Esophagus (tissue), 2 donors: ENCODE results near the gene CCBE1. TPM values are rescaled to one million over a fixed set of nuclear protein-coding genes. Genes with fewer than 3 reads are reported as not detected.

ENCODE experiments used
- H3K27ac ChIP-seq, 2 donors: one replicate each; pipeline ENCODE4 v1.5.1; 2013; ENCODE audit warnings: low read depth in 2 of 2, mild to moderate bottlenecking in 2 of 2, inconsistent platforms in 1 of 2, low read length in 1 of 2, moderate library complexity in 1 of 2
- H3K27me3 ChIP-seq, 2 donors: one replicate each; pipeline ENCODE4 v1.6.1; 2013; ENCODE audit warnings: low read length in 2 of 2, control low read depth in 1 of 2, mild to moderate bottlenecking in 1 of 2; ENCODE audit not compliant: insufficient read depth in 2 of 2, control insufficient read depth in 1 of 2
- H3K36me3 ChIP-seq, 2 donors: one replicate each; pipeline ENCODE4 v1.6.1; 2013; ENCODE audit warnings: low read length in 1 of 2; ENCODE audit not compliant: control insufficient read depth in 2 of 2, insufficient read depth in 2 of 2
- H3K4me1 ChIP-seq, 2 donors: one replicate each; pipeline ENCODE4 v1.6.1; 2013; ENCODE audit warnings: low read length in 1 of 2; ENCODE audit not compliant: control insufficient read depth in 2 of 2, insufficient read depth in 2 of 2
- H3K4me3 ChIP-seq, 2 donors: one replicate each; pipeline ENCODE4 v1.5.1; 2013; ENCODE audit warnings: low read length in 2 of 2, mild to moderate bottlenecking in 2 of 2, low read depth in 1 of 2, moderate library complexity in 1 of 2
- H3K9me3 ChIP-seq, 2 donors: one replicate each; pipeline ENCODE4 v1.6.1; 2013; ENCODE audit warnings: mild to moderate bottlenecking in 2 of 2, low read depth in 1 of 2, low read length in 1 of 2, moderate library complexity in 1 of 2; ENCODE audit not compliant: control insufficient read depth in 2 of 2, insufficient read depth in 1 of 2
- WGBS, 2 donors: extraction: QIAGEN DNeasy Blood & Tissue Kit; methylation state at CpG; one replicate each; pipeline ENCODE4 v1.1.7; 2013; 5-methylcytosine and 5-hydroxymethylcytosine counted together
- polyA plus RNA-seq, 2 donors: library from polyadenylated mRNA; stranded (reverse); fragments of 200-250 nt; gene quantifications; one replicate each; pipeline ENCODE4 v1.2.3, GENCODE V29; 2013
- donor health status: healthy with polysubstance abuse.
- donor health status: Bipolar disorder and iron deficiency.

Gene CCBE1
- polyA plus RNA-seq, 2 donors, result 0.18 to 0.34 TPM

- Histone ChIP-seq H3K4me1 (no peaks in the 10 kb centered on the region), H3K9me3 (no peaks in the 10 kb centered on the region), H3K27ac (no peak overlapping the region), H3K36me3 (no peaks in the 10 kb centered on the region), H3K4me3 (no peak overlapping the region), H3K27me3 (no peaks in the 10 kb centered on the region)
- 20 to 28% methylated on average over 8 of the region's 8 CpGs for WGBS, 2 donors
These were observed 212.5 kb downstream of the CCBE1 start for GRCh38 chr18:59484561-59485328.

GRCh38 chr18:59484131-59484530 lies 213.1 kb downstream of the CCBE1 start:
- Histone ChIP-seq H3K9me3 (no peaks in the 10 kb centered on the region), H3K4me1 (no peaks in the 10 kb centered on the region), H3K27ac (no peak overlapping the region), H3K27me3 (no peaks in the 10 kb centered on the region), H3K36me3 (no peaks in the 10 kb centered on the region), H3K4me3 (no peak overlapping the region)
- WGBS, 2 donors, result 59 to 64% methylated on average over 4 of the region's 4 CpGs

GRCh38 chr18:59481436-59481835 lies 215.8 kb downstream of the CCBE1 start:
- no peak overlapping the region for H3K27ac ChIP-seq
- no peak overlapping the region for H3K4me3 ChIP-seq
- WGBS, 2 donors, result 72 to 76% methylated on average over 3 of the region's 3 CpGs
- H3K4me1 ChIP-seq, result no peaks in the 10 kb centered on the region
- no peaks in the 10 kb centered on the region for H3K27me3 ChIP-seq
- H3K36me3 ChIP-seq, result no peaks in the 10 kb centered on the region
- H3K9me3 ChIP-seq, result no peaks in the 10 kb centered on the region

GRCh38 chr18:59479776-59480175 lies 217.4 kb downstream of the CCBE1 start:
- Histone ChIP-seq H3K9me3 (no peaks in the 10 kb centered on the region), H3K4me1 (no peaks in the 10 kb centered on the region), H3K36me3 (no peaks in the 10 kb centered on the region), H3K4me3 (no peak overlapping the region), H3K27me3 (no peaks in the 10 kb centered on the region), H3K27ac (no peak overlapping the region)
- WGBS, 2 donors, result 69 to 71% methylated on average over 2 of the region's 2 CpGs

GRCh38 chr18:59478591-59478990 lies 218.6 kb downstream of the CCBE1 start:
- 65 to 69% methylated on average over 3 of the region's 3 CpGs for WGBS, 2 donors
- Histone ChIP-seq H3K4me3 (no peak overlapping the region), H3K27me3 (no peaks in the 10 kb centered on the region), H3K4me1 (no peaks in the 10 kb centered on the region), H3K9me3 (no peaks in the 10 kb centered on the region), H3K27ac (no peak overlapping the region), H3K36me3 (no peaks in the 10 kb centered on the region)

GRCh38 chr18:59477849-59478248 lies 219.4 kb downstream of the CCBE1 start:
- H3K4me3 ChIP-seq, result no peak overlapping the region
- H3K27me3 ChIP-seq, result no peaks in the 10 kb centered on the region
- WGBS, 2 donors, result 84 to 89% methylated on average over 2 of the region's 2 CpGs
- no peaks in the 10 kb centered on the region for H3K4me1 ChIP-seq
- no peaks in the 10 kb centered on the region for H3K36me3 ChIP-seq
- no peaks in the 10 kb centered on the region for H3K9me3 ChIP-seq
- H3K27ac ChIP-seq, result no peak overlapping the region

GRCh38 chr18:59470561-59471121 lies 226.6 kb downstream of the CCBE1 start:
- Histone ChIP-seq H3K4me1 (peaks cover 0 to 6% of the 10 kb centered on the region in 2 donors), H3K9me3 (no peaks in the 10 kb centered on the region), H3K36me3 (no peaks in the 10 kb centered on the region), H3K4me3 (no peak overlapping the region), H3K27ac (no peak overlapping the region), H3K27me3 (no peaks in the 10 kb centered on the region)
- WGBS, 2 donors, result 31 to 33% methylated on average over 8 of the region's 8 CpGs

GRCh38 chr18:59469463-59470180 lies 227.6 kb downstream of the CCBE1 start:
- 86 to 87% methylated on average over 15 of the region's 15 CpGs for WGBS, 2 donors
- no peaks in the 10 kb centered on the region for H3K36me3 ChIP-seq
- H3K9me3 ChIP-seq, result no peaks in the 10 kb centered on the region
- no peaks in the 10 kb centered on the region for H3K27me3 ChIP-seq
- H3K4me3 ChIP-seq, result no peak overlapping the region
- H3K4me1 ChIP-seq, result peaks cover 0 to 6% of the 10 kb centered on the region in 2 donors
- no peak overlapping the region for H3K27ac ChIP-seq

- H3K9me3 ChIP-seq, result no peaks in the 10 kb centered on the region
- no peaks in the 10 kb centered on the region for H3K27me3 ChIP-seq
- no peak overlapping the region for H3K4me3 ChIP-seq
- H3K36me3 ChIP-seq, result no peaks in the 10 kb centered on the region
- peaks cover 0 to 6% of the 10 kb centered on the region in 2 donors for H3K4me1 ChIP-seq
- no peak overlapping the region for H3K27ac ChIP-seq
- WGBS, 2 donors, result 66 to 67% methylated on average over 4 of the region's 4 CpGs
These were observed 228.4 kb downstream of the CCBE1 start for GRCh38 chr18:59468821-59469220.
